HCT116 (cell line): Measurements from ENCODE around the gene FOXM1. TPM values are rescaled to one million over a fixed set of nuclear protein-coding genes. Genes with fewer than 3 reads are reported as not detected.

Source experiments
- ATAC-seq: fragments of 200-7000 bp; cut with Tn5 transposase; 2 replicates; pipeline ENCODE4 v1.9.1; 2020; ENCODE audit warnings: mild to moderate bottlenecking, moderate library complexity
- BruUV-seq: library from RNA; stranded (reverse); fragments of 400-500 nt; replicated peaks from 2 replicates; lab custom pipeline; 2021; lab: Mats Ljungman, UMichigan
- CTCF ChIA-PET: fragments of 300-600 bp; sonication (Branson Sonifier 250); formaldehyde crosslinking; loops from one replicate; lab custom pipeline; 2021; ENCODE audit warnings: antibody characterized with exemption; lab: Charles Lee
- POLR2A ChIA-PET: fragments of 300-600, 350-600 bp; sonication (Branson Sonifier 250); formaldehyde crosslinking; loops from one replicate; lab custom pipeline; 2021; ENCODE audit warnings: antibody characterized with exemption; lab: Charles Lee
- RAD21 ChIA-PET, 2 experiments: fragments of 300-600 bp; sonication (Branson Sonifier 250); formaldehyde crosslinking; loops; one replicate each; lab custom pipeline; 2023; ENCODE audit warnings: low total read pairs in 2 of 2; ENCODE audit not compliant: uncharacterized antibody in 2 of 2, unreplicated experiment in 2 of 2, low non-redundant PET in 1 of 2; lab: Charles Lee
- DNase-seq: peaks from one replicate; pipeline ENCODE4 v3.0.0-alpha.2; 2010; ENCODE audit warnings: low read depth, low spot score
- H2AFZ ChIP-seq: fragments of 200-600 bp; shearing (Covaris generic), sonication (generic); 2 replicates; pipeline ENCODE4 v1.6.1; 2017; ENCODE audit warnings: low read depth, mixed run types, mixed read lengths, antibody characterized with exemption, low read length; ENCODE audit not compliant: poor library complexity, severe bottlenecking
- H3K27ac ChIP-seq: 2 replicates; pipeline ENCODE4 v1.5.1; 2012; ENCODE audit warnings: low read depth, low read length
- H3K27me3 ChIP-seq: fragments of 200-600 bp; sonication (generic); 2 replicates; pipeline ENCODE4 v1.6.1; 2016; ENCODE audit warnings: mixed run types, low read length, mixed read lengths; ENCODE audit not compliant: insufficient read depth
- H3K36me3 ChIP-seq, 2 experiments: fragments of 200-500 bp in 1 of 2; fragments of 200-600 bp in 1 of 2; sonication (Bioruptor generic) in 1 of 2; sonication (generic) in 1 of 2; 2 replicates each; pipeline versions ENCODE4 v1.5.1 to v1.6.1; 2014 to 2016; ENCODE audit warnings: low read length in 2 of 2, inconsistent platforms in 1 of 2, mixed read lengths in 1 of 2, mixed run types in 1 of 2; ENCODE audit not compliant: insufficient read depth in 2 of 2, control insufficient read depth in 1 of 2
- H3K4me1 ChIP-seq, 2 experiments: fragments of 200-600 bp in 1 of 2; sonication (generic) in 1 of 2; 2 replicates each; pipeline versions ENCODE4 v1.5.1 to v1.6.1; 2012 to 2017; ENCODE audit warnings: low read length in 2 of 2, inconsistent platforms in 1 of 2, mild to moderate bottlenecking in 1 of 2, mixed read lengths in 1 of 2, mixed run types in 1 of 2, moderate library complexity in 1 of 2; ENCODE audit not compliant: insufficient read depth in 2 of 2, control insufficient read depth in 1 of 2
- H3K4me2 ChIP-seq: fragments of 200-600 bp; sonication (generic); 2 replicates; pipeline ENCODE4 v1.6.1; 2017; ENCODE audit warnings: mixed run types, low read length, mixed read lengths
- H3K4me3 ChIP-seq, 2 experiments: fragments of 200-600 bp in 1 of 2; sonication (generic) in 1 of 2; replicated peaks in 1 of 2; 2 replicates each; pipeline ENCODE4 v1.5.1; 2011 to 2016; ENCODE audit warnings: low read length in 2 of 2, control low read depth in 1 of 2, low read depth in 1 of 2, mild to moderate bottlenecking in 1 of 2, mixed read lengths in 1 of 2, mixed run types in 1 of 2
- H3K79me2 ChIP-seq: fragments of 200-600 bp; sonication (generic); 2 replicates; pipeline ENCODE4 v1.6.1; 2017; ENCODE audit warnings: mild to moderate bottlenecking, mixed run types, low read length, moderate library complexity, mixed read lengths; ENCODE audit not compliant: insufficient read depth
- H3K9ac ChIP-seq: fragments of 200-600 bp; sonication (generic); 2 replicates; pipeline ENCODE4 v1.6.1; 2016; ENCODE audit warnings: low read length, mixed read lengths
- H3K9me2 ChIP-seq: fragments of 200-600 bp; sonication (generic), shearing (Covaris generic); 2 replicates; pipeline ENCODE4 v1.6.1; 2017; ENCODE audit warnings: mixed run types, mild to moderate bottlenecking, moderate library complexity; ENCODE audit not compliant: insufficient read depth
- H3K9me3 ChIP-seq, 2 experiments: fragments of 200-500 bp in 1 of 2; fragments of 200-600 bp in 1 of 2; sonication (Bioruptor generic) in 1 of 2; sonication (generic) in 1 of 2; 2 replicates each; pipeline ENCODE4 v1.6.1; 2014 to 2017; ENCODE audit warnings: low read length in 2 of 2, mixed read lengths in 2 of 2, inconsistent platforms in 1 of 2, low read depth in 1 of 2, mild to moderate bottlenecking in 1 of 2, mixed run types in 1 of 2, moderate library complexity in 1 of 2; ENCODE audit not compliant: control insufficient read depth in 1 of 2, insufficient read depth in 1 of 2
- H4K20me1 ChIP-seq: fragments of 200-600 bp; sonication (generic), shearing (Covaris generic); 2 replicates; pipeline ENCODE4 v1.6.1; 2017; ENCODE audit warnings: mixed run types, mild to moderate bottlenecking, moderate library complexity; ENCODE audit not compliant: insufficient read depth
- CEBPB ChIP-seq: IDR thresholded peaks from 2 replicates; pipeline ENCODE4 v1.6.1; 2012; ENCODE audit warnings: low read depth
- ELF1 ChIP-seq: IDR thresholded peaks from 2 replicates; pipeline ENCODE4 v1.6.1; 2012; ENCODE audit warnings: low read depth, borderline replicate concordance
- EZH2 ChIP-seq: fragments of 200-600 bp; sonication (generic); IDR thresholded peaks from 2 replicates; pipeline ENCODE4 v1.6.1; 2017; ENCODE audit warnings: antibody characterized with exemption, mixed run types
- JUND ChIP-seq: IDR thresholded peaks from 2 replicates; pipeline ENCODE4 v1.6.1; 2012
- POLR2AphosphoS5 ChIP-seq: IDR thresholded peaks from 2 replicates; pipeline ENCODE4 v1.6.1; 2011; ENCODE audit warnings: mild to moderate bottlenecking, low read depth, low read length, moderate library complexity
- RAD21 ChIP-seq: IDR thresholded peaks from 2 replicates; pipeline ENCODE4 v1.6.1; 2012; ENCODE audit warnings: low read depth, mild to moderate bottlenecking
- SIN3A ChIP-seq: IDR thresholded peaks from 2 replicates; pipeline ENCODE4 v1.6.1; 2012; ENCODE audit warnings: low read depth
- TCF7L2 ChIP-seq: IDR thresholded peaks from 2 replicates; pipeline ENCODE4 v1.7.0; 2011; ENCODE audit warnings: borderline replicate concordance, inconsistent platforms; ENCODE audit not compliant: insufficient read depth, insufficient read length; ENCODE audit errors: extremely low read depth
- YY1 ChIP-seq: IDR thresholded peaks from 2 replicates; pipeline ENCODE4 v1.6.1; 2011; ENCODE audit warnings: low read length, low read depth, moderate library complexity, mild to moderate bottlenecking; ENCODE audit not compliant: insufficient replicate concordance; ENCODE audit errors: extremely low read depth
- ZFX ChIP-seq: fragments of 450-650 bp; IDR thresholded peaks from 2 replicates; pipeline ENCODE4 v1.6.1; 2017
- ZNF274 ChIP-seq: fragments of 200-500 bp; sonication (Bioruptor generic); IDR thresholded peaks from 2 replicates; pipeline ENCODE4 v1.6.1; 2014; ENCODE audit warnings: mild to moderate bottlenecking, low read depth, low read length, inconsistent platforms
- intact Hi-C: fragments of 100-400 bp; cut with micrococcal nuclease; formaldehyde crosslinking; loops from 2 replicates; pipeline ENCODE4 v1.10.0; 2022
- total RNA-seq: library from RNA; stranded (reverse); gene quantifications from one replicate; pipeline ENCODE4 v1.2.1, GENCODE V29; 2021; ENCODE audit not compliant: unreplicated experiment
- TF ChIP-seq, protein P1 (sequence below): IDR thresholded peaks from 2 replicates; pipeline ENCODE4 v1.6.1; 2011; ENCODE audit warnings: mild to moderate bottlenecking, low read length, moderate library complexity; ENCODE audit not compliant: insufficient replicate concordance; ENCODE audit errors: extremely low read depth
- TF ChIP-seq, protein P2 (sequence below): IDR thresholded peaks from 2 replicates; pipeline ENCODE4 v1.6.1; 2012
- TF ChIP-seq, protein P3 (sequence below), 3 experiments: fragments of 200-600 bp in 1 of 3; sonication (generic) in 1 of 3; IDR thresholded peaks in 2 of 3; conservative IDR thresholded peaks in 1 of 3; 2 replicates each; pipeline ENCODE4 v1.5.1; 2012 to 2017; ENCODE audit warnings: low read depth in 2 of 3, low read length in 2 of 3, antibody characterized with exemption in 1 of 3, borderline replicate concordance in 1 of 3, control low read depth in 1 of 3, mild to moderate bottlenecking in 1 of 3, mixed read lengths in 1 of 3, mixed run types in 1 of 3, moderate library complexity in 1 of 3; ENCODE audit not compliant: insufficient read depth in 1 of 3

The FOXM1 gene
- total RNA-seq, 1 experiment from 2014 or later: 85.1 TPM

DNA sequence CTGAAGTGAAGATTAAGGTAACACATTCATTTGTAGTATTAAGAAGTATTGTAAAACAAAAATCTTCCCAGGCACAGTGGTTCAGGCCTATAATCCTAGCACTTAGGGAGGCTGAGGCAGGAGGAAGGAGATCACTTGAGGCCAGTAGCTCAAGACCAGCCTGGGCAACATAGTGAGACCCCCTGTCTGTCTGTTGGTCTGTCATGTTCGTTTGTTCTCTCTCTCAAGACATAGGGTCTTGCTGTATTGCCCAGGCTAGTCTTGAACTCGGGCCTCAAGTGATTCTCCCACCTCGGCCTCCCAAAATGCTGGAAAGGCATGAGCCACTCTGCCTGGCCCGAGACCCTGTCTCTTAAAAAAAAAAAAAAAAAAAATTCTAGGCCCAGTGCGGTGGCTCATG is 20.4 kb upstream of the FOXM1 start:
- Histone ChIP-seq H3K9me3 (no peaks in the 10 kb centered on the region), H2AFZ (no peak overlapping the region), H3K36me3 (no peaks in the 10 kb centered on the region), H3K79me2 (peaks cover 58% of the 10 kb centered on the region), H3K4me1 (peaks cover 8 to 9% of the 10 kb centered on the region in 2 experiments), H3K4me2 (no peak overlapping the region), H3K4me3 (no peak overlapping the region), H3K9ac (no peak overlapping the region), H3K27me3 (no peaks in the 10 kb centered on the region), H3K27ac (no peak overlapping the region), H4K20me1 (peaks cover 4% of the 10 kb centered on the region; the same call in 1 of the 2 replicates), H3K9me2 (no peaks in the 10 kb centered on the region)
- TF ChIP-seq JUND: no peak
- TF ChIP-seq YY1: no peak
- no peak for TF ChIP-seq ZNF274
- no peak for TF ChIP-seq SIN3A
- no peak for TF ChIP-seq CEBPB
- no peak for TF ChIP-seq EZH2
- TF ChIP-seq ZFX: no peak
- CTCF ChIA-PET: no interaction called here
- no TSS peak for BruUV-seq
- POLR2A ChIA-PET: no interaction called here
- intact Hi-C loops: no loop called here
- RAD21 ChIA-PET: no interaction called here
- DNase-seq (no peak), ATAC-seq (no peak)

DNA sequence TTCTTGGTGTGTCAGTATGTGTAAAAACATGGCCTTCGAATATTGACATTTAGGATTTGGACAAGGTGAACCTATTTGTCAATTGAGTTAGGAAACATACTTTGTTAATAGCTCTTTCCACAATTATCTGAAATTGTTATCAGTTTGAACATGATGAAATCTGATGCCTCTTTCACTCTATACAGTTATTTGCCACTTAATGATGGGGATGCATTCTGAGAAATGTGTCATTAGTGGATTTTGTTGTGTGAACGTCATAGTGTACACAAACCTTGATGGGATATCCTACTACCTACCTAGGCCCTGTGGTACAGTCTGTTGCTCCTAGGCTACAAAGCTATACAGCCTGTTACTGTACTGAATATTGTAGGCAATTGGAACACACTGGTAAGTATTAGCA is 18.5 kb upstream of the FOXM1 start:
- H3K36me3 ChIP-seq: no peaks in the 10 kb centered on the region
- H3K27me3 ChIP-seq: no peaks in the 10 kb centered on the region
- ATAC-seq: no peak
- H3K4me3 ChIP-seq: no peak overlapping the region
- no peak for TF ChIP-seq YY1
- no peak for TF ChIP-seq ELF1
- no peak for TF ChIP-seq TCF7L2
- TF ChIP-seq, protein P1, sequence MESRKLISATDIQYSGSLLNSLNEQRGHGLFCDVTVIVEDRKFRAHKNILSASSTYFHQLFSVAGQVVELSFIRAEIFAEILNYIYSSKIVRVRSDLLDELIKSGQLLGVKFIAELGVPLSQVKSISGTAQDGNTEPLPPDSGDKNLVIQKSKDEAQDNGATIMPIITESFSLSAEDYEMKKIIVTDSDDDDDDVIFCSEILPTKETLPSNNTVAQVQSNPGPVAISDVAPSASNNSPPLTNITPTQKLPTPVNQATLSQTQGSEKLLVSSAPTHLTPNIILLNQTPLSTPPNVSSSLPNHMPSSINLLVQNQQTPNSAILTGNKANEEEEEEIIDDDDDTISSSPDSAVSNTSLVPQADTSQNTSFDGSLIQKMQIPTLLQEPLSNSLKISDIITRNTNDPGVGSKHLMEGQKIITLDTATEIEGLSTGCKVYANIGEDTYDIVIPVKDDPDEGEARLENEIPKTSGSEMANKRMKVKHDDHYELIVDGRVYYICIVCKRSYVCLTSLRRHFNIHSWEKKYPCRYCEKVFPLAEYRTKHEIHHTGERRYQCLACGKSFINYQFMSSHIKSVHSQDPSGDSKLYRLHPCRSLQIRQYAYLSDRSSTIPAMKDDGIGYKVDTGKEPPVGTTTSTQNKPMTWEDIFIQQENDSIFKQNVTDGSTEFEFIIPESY: no peak
- no peak for TF ChIP-seq SIN3A
- TF ChIP-seq RAD21: no peak
- no peak for TF ChIP-seq ZFX
- TF ChIP-seq POLR2AphosphoS5: no peak
- TF ChIP-seq, protein P2, sequence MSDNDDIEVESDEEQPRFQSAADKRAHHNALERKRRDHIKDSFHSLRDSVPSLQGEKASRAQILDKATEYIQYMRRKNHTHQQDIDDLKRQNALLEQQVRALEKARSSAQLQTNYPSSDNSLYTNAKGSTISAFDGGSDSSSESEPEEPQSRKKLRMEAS: no peak
- TF ChIP-seq, protein P3, sequence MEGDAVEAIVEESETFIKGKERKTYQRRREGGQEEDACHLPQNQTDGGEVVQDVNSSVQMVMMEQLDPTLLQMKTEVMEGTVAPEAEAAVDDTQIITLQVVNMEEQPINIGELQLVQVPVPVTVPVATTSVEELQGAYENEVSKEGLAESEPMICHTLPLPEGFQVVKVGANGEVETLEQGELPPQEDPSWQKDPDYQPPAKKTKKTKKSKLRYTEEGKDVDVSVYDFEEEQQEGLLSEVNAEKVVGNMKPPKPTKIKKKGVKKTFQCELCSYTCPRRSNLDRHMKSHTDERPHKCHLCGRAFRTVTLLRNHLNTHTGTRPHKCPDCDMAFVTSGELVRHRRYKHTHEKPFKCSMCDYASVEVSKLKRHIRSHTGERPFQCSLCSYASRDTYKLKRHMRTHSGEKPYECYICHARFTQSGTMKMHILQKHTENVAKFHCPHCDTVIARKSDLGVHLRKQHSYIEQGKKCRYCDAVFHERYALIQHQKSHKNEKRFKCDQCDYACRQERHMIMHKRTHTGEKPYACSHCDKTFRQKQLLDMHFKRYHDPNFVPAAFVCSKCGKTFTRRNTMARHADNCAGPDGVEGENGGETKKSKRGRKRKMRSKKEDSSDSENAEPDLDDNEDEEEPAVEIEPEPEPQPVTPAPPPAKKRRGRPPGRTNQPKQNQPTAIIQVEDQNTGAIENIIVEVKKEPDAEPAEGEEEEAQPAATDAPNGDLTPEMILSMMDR (IDR thresholded peaks at IDR 0.05 in 2 of 3, conservative IDR thresholded peaks at IDR 0.05 in 1 of 3; ENCODE audit: borderline replicate concordance in 1 of 3, insufficient read depth in 1 of 3, low read depth in 2 of 3, low read length in 2 of 3): no peak
- no peak for TF ChIP-seq CEBPB
- H3K79me2 ChIP-seq: peaks cover 60% of the 10 kb centered on the region
- BruUV-seq: no TSS peak
- H3K27ac ChIP-seq: no peak overlapping the region
- H3K9me3 ChIP-seq: no peaks in the 10 kb centered on the region
- no peak overlapping the region for H3K9ac ChIP-seq
- H3K4me1 ChIP-seq: peaks cover 17 to 22% of the 10 kb centered on the region in 2 experiments
- no peak for DNase-seq
- intact Hi-C loops: no loop called here
- H4K20me1 ChIP-seq: no peaks in the 10 kb centered on the region
- H2AFZ ChIP-seq: no peak overlapping the region
- POLR2A ChIA-PET: no interaction called here
- RAD21 ChIA-PET: no interaction called here
- H3K4me2 ChIP-seq: no peak overlapping the region
- CTCF ChIA-PET: no interaction called here
- H3K9me2 ChIP-seq: no peaks in the 10 kb centered on the region
